B cell (primary cell): Measurements from ENCODE around the gene PRDM2. TPM values are rescaled to one million over a fixed set of nuclear protein-coding genes. Genes with fewer than 3 reads are reported as not detected.
A peak's percentile ranks its signal among the peaks of the same experiment; 100 is the strongest.

Experiments
- ATAC-seq: fragments of 200-7000 bp; cut with Tn5 transposase; one replicate; pipeline ENCODE4 v1.10.0; 2021; ENCODE audit warnings: low read depth, mild to moderate bottlenecking, moderate number of reproducible peaks, moderate library complexity
- CTCF ChIA-PET: fragments of 350-600 bp; sonication (Branson Sonifier 250); formaldehyde crosslinking; loops from one replicate; lab custom pipeline; 2021; ENCODE audit warnings: antibody characterized with exemption, inconsistent platforms; lab: Charles Lee
- POLR2A ChIA-PET: fragments of 350-600 bp; sonication (Branson Sonifier 250); formaldehyde crosslinking; loops from one replicate; lab custom pipeline; 2021; ENCODE audit warnings: antibody characterized with exemption; lab: Charles Lee
- DNase-seq: peaks from one replicate; pipeline ENCODE4 v3.0.0; 2013
- H2AFZ ChIP-seq: 2 replicates; pipeline ENCODE4 v1.6.1; 2012; ENCODE audit warnings: mild to moderate bottlenecking, low read depth, low read length; ENCODE audit not compliant: insufficient read depth, poor library complexity, severe bottlenecking
- H3K27ac ChIP-seq, 2 donors: 1 replicate in 1 of 2; 2 replicates in 1 of 2; pipeline ENCODE4 v1.5.1; 2012 to 2013; ENCODE audit warnings: low read length in 2 of 2, mild to moderate bottlenecking in 2 of 2, moderate library complexity in 1 of 2
- H3K27me3 ChIP-seq, 4 experiments: fragments of 200-600 bp in 1 of 4; sonication (generic) in 1 of 4; replicated peaks in 1 of 4; 1 replicate in 2 of 4; 2 replicates in 2 of 4; pipeline versions ENCODE4 v1.6.1 to v1.7.0; 2013 to 2016; ENCODE audit warnings: low read length in 3 of 4, mild to moderate bottlenecking in 2 of 4, mixed read lengths in 1 of 4, moderate library complexity in 1 of 4; ENCODE audit not compliant: insufficient read depth in 4 of 4, control insufficient read depth in 3 of 4; ENCODE audit errors: control extremely low read depth in 1 of 4
- H3K36me3 ChIP-seq, 2 experiments: replicated peaks in 1 of 2; 1 replicate in 1 of 2; 2 replicates in 1 of 2; pipeline versions ENCODE4 v1.6.1 to v1.7.1; 2013; ENCODE audit warnings: low read length in 1 of 2; ENCODE audit not compliant: insufficient read depth in 2 of 2, control insufficient read depth in 1 of 2; ENCODE audit errors: control extremely low read depth in 1 of 2, extremely low read depth in 1 of 2
- H3K4me1 ChIP-seq, 2 donors: fragments of 200-600 bp in 1 of 2; sonication (generic) in 1 of 2; 1 replicate in 1 of 2; 2 replicates in 1 of 2; pipeline versions ENCODE4 v1.5.1 to v1.6.1; 2013 to 2017; ENCODE audit warnings: low read length in 2 of 2; ENCODE audit not compliant: control insufficient read depth in 2 of 2, insufficient read depth in 2 of 2
- H3K4me2 ChIP-seq: replicated peaks from 2 replicates; pipeline ENCODE3; 2012; ENCODE audit warnings: mild to moderate bottlenecking, low read depth, low read length; ENCODE audit not compliant: poor library complexity, severe bottlenecking
- H3K4me3 ChIP-seq, 5 experiments: fragments of 200-600 bp in 1 of 5; sonication (generic) in 1 of 5; 1 replicate in 3 of 5; 2 replicates in 2 of 5; pipeline versions ENCODE4 v1.5.1 to v1.7.0; 2011 to 2016; ENCODE audit warnings: low read length in 4 of 5, mild to moderate bottlenecking in 4 of 5, low read depth in 2 of 5, control low read depth in 1 of 5, moderate library complexity in 1 of 5; ENCODE audit not compliant: insufficient read depth in 1 of 5; ENCODE audit errors: control extremely low read depth in 1 of 5, extremely low read depth in 1 of 5
- H3K79me2 ChIP-seq: fragments of 200-600 bp; sonication (generic); one replicate; pipeline ENCODE4 v1.6.0; 2016; ENCODE audit warnings: low read length; ENCODE audit not compliant: control insufficient read depth, insufficient read depth
- H3K9ac ChIP-seq: fragments of 200-600 bp; sonication (generic); 2 replicates; pipeline ENCODE4 v1.6.1; 2017; ENCODE audit warnings: mild to moderate bottlenecking, low read length, moderate library complexity
- H3K9me3 ChIP-seq, 3 donors: one replicate each; pipeline versions ENCODE4 v1.6.1 to v1.7.1; 2013; ENCODE audit warnings: low read length in 2 of 3; ENCODE audit not compliant: control insufficient read depth in 2 of 3, insufficient read depth in 1 of 3; ENCODE audit errors: control extremely low read depth in 1 of 3
- H4K20me1 ChIP-seq: 2 replicates; pipeline ENCODE4 v1.6.0; 2012; ENCODE audit warnings: mild to moderate bottlenecking, low read length; ENCODE audit not compliant: insufficient read depth, control insufficient read depth, poor library complexity, severe bottlenecking
- H3K27ac Mint-ChIP-seq: one replicate; pipeline ENCODE4 v1.8.0; 2021; ENCODE audit warnings: mixed read lengths
- H3K27me3 Mint-ChIP-seq: one replicate; pipeline ENCODE4 v1.8.0; 2021; ENCODE audit warnings: mixed read lengths
- H3K4me1 Mint-ChIP-seq: one replicate; pipeline ENCODE4 v1.8.0; 2021; ENCODE audit warnings: mixed read lengths
- H3K4me3 Mint-ChIP-seq: one replicate; pipeline ENCODE4 v1.8.0; 2021; ENCODE audit warnings: mixed read lengths
- H3K9me3 Mint-ChIP-seq: one replicate; pipeline ENCODE4 v1.8.0; 2022; ENCODE audit warnings: mixed read lengths; ENCODE audit not compliant: insufficient read depth
- CTCF ChIP-seq: fragments of 200-600 bp; IDR thresholded peaks from one replicate; pipeline ENCODE4 v1.8.0; 2022; ENCODE audit warnings: antibody characterized with exemption, mild to moderate bottlenecking
- EZH2 ChIP-seq: IDR thresholded peaks from 2 replicates; pipeline ENCODE4 v1.6.1; 2012; ENCODE audit warnings: borderline replicate concordance, low read depth, mild to moderate bottlenecking, moderate library complexity, low read length; ENCODE audit not compliant: insufficient read depth, poor library complexity, severe bottlenecking
- WGBS: methylation state at CpG from one replicate; pipeline ENCODE4 v1.1.5; 2013; ENCODE audit warnings: missing lambda C conversion rate; ENCODE audit not compliant: insufficient coverage; 5-methylcytosine and 5-hydroxymethylcytosine counted together
- intact Hi-C: fragments of 100-400 bp; cut with micrococcal nuclease; formaldehyde crosslinking; loops from one replicate; pipeline ENCODE4 v1.10.0; 2022
- polyA plus RNA-seq: library from polyadenylated mRNA; depleted of rRNA; stranded (reverse); fragments of >200 nt; gene quantifications from 2 replicates; pipeline ENCODE4 v1.2.3, GENCODE V29; 2012
- total RNA-seq, 2 donors: library from RNA; stranded (reverse); fragments of 120-200 nt in 1 of 2; gene quantifications; 1 replicate in 1 of 2; 2 replicates in 1 of 2; pipeline versions ENCODE4 v1.2.3 to v1.2.4, GENCODE V29; 2013 to 2022

Gene PRDM2
- total and polyA plus RNA-seq, 2 donors (not counting 1 experiment from before 2014, with no cell fraction given): 50.1 to 432 TPM

GRCh38 chr1:13784971-13785370 is 85.0 kb downstream of the PRDM2 start:
- Mint-ChIP-seq H3K9me3 (no peaks in the 10 kb centered on the region), H3K4me3 (no peak overlapping the region), H3K27me3 (no peaks in the 10 kb centered on the region), H3K27ac (no peak overlapping the region), H3K4me1 (peaks cover 36% of the 10 kb centered on the region)
- Histone ChIP-seq H4K20me1 (peaks cover 95% of the 10 kb centered on the region), H3K4me2 (no peak overlapping the region), H3K4me3 (no peak overlapping the region), H2AFZ (no peak overlapping the region), H3K4me1 (no peaks in the 10 kb centered on the region), H3K9ac (no peak overlapping the region), H3K27ac (peak overlapping the region in 1 of 2 donors; percentile 0), H3K27me3 (no peaks in the 10 kb centered on the region), H3K79me2 (peaks cover 98% of the 10 kb centered on the region), H3K36me3 (peaks cover 32 to 93% of the 10 kb centered on the region in 2 experiments), H3K9me3 (no peaks in the 10 kb centered on the region)
- 100% methylated on average over 3 of the region's 5 CpGs for WGBS
- ATAC-seq: no peak
- TF ChIP-seq EZH2: no peak
- TF ChIP-seq CTCF: no peak
- CTCF ChIA-PET: interaction anchor here (1.3 kb wide), 1 partner anchor 59 kb away, joined by 5 read pairs; no protein-coding TSS in a partner anchor
- intact Hi-C loops: no loop called here
- DNase-seq: no peak
- POLR2A ChIA-PET: no interaction called here

GRCh38 chr1:13786541-13786940 is 86.6 kb downstream of the PRDM2 start:
- Histone ChIP-seq H3K4me3 (no peak overlapping the region), H3K36me3 (peaks cover 20 to 84% of the 10 kb centered on the region in 2 experiments), H4K20me1 (peaks cover 95% of the 10 kb centered on the region), H2AFZ (no peak overlapping the region), H3K4me1 (no peaks in the 10 kb centered on the region), H3K9me3 (no peaks in the 10 kb centered on the region), H3K79me2 (peaks cover 96% of the 10 kb centered on the region), H3K4me2 (no peak overlapping the region), H3K27me3 (no peaks in the 10 kb centered on the region), H3K27ac (no peak overlapping the region), H3K9ac (no peak overlapping the region)
- no peak overlapping the region for H3K4me3 Mint-ChIP-seq
- H3K4me1 Mint-ChIP-seq: peaks cover 34% of the 10 kb centered on the region
- POLR2A ChIA-PET: no interaction called here
- H3K27ac Mint-ChIP-seq: no peak overlapping the region
- DNase-seq (no peak), ATAC-seq (no peak)
- TF ChIP-seq EZH2 (no peak), CTCF (no peak)
- no peaks in the 10 kb centered on the region for H3K9me3 Mint-ChIP-seq
- CTCF ChIA-PET: no interaction called here
- no peaks in the 10 kb centered on the region for H3K27me3 Mint-ChIP-seq
- intact Hi-C loops: no loop called here
- 97% methylated on average over 10 of the region's 10 CpGs for WGBS
